A673 (cell line): ENCODE measurements around the gene FXYD3.

Experiments used
- EZH2 ChIP-seq: fragments of 200-600 bp; sonication (generic); IDR thresholded peaks from 2 replicates; pipeline ENCODE4 v1.6.1; 2017; ENCODE audit warnings: borderline replicate concordance, low read depth, mild to moderate bottlenecking, mixed read lengths, antibody characterized with exemption, low read length; ENCODE audit not compliant: poor library complexity, severe bottlenecking
- TF ChIP-seq, protein P1 (sequence below): fragments of 300-800, 200-600 bp; sonication (generic); conservative IDR thresholded peaks from 2 replicates; pipeline ENCODE4 v1.5.1; 2017; ENCODE audit warnings: low read depth, mild to moderate bottlenecking, antibody characterized with exemption, low read length, moderate library complexity, mixed read lengths

DNA sequence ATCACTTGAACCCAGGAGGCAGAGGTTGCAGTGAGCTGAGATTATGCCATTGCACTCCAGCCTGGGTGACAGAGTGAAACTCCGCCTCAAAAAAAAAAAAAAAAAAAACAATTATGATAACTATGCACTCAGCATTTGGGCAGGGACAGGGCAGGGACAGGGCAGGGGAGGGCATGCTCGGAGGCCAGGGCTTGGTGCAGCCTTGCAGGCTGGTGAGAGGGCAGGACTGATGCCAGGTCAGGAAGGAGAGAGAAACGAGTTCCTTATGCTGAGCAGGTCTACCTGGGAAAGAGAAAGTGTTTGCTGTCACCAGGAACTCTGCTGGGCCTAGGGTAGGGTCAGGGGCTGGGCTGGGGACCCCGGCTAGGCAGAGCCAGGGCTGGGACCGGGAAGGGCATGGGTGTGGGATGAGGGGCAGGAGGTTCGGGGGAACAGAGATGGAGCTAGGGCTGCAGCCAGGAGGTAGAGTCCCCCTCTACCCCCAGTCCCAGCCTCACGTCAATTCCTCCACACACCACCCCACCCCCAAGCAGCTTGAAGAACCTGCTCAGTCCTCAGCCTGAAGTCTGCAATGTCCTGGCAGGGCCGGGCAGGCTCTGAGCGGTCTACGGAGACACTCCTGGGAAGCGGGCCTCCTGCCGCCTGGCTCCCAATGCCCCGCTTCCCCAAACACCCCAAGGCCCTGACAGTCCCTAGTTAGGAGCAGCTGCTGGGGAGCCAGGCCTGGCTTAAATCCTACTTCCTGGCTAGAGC is 2.8 kb downstream of the FXYD3 start:
- TF ChIP-seq, protein P1, sequence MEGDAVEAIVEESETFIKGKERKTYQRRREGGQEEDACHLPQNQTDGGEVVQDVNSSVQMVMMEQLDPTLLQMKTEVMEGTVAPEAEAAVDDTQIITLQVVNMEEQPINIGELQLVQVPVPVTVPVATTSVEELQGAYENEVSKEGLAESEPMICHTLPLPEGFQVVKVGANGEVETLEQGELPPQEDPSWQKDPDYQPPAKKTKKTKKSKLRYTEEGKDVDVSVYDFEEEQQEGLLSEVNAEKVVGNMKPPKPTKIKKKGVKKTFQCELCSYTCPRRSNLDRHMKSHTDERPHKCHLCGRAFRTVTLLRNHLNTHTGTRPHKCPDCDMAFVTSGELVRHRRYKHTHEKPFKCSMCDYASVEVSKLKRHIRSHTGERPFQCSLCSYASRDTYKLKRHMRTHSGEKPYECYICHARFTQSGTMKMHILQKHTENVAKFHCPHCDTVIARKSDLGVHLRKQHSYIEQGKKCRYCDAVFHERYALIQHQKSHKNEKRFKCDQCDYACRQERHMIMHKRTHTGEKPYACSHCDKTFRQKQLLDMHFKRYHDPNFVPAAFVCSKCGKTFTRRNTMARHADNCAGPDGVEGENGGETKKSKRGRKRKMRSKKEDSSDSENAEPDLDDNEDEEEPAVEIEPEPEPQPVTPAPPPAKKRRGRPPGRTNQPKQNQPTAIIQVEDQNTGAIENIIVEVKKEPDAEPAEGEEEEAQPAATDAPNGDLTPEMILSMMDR, result no peak
- no peak for TF ChIP-seq EZH2
